Ramos (cell line): ENCODE data around the gene PIM1.

Experiments used
- in situ Hi-C: fragments of 300-500 bp; cut with MboI; formaldehyde crosslinking; loops from one replicate; pipeline ENCODE4 v1.14.3; 2022; ENCODE audit warnings: low sequenced_read_pairs; ENCODE audit not compliant: unreplicated experiment

Gene PIM1

GRCh38 chr6:37137201-37138090, 32.5 kb upstream of the PIM1 start:
- in situ Hi-C loops, result no loop called here

GRCh38 chr6:37138856-37139229, 31.1 kb upstream of the PIM1 start:
- in situ Hi-C loops, result no loop called here

GRCh38 chr6:37139230-37139962, 30.6 kb upstream of the PIM1 start:
- in situ Hi-C loops, result no loop called here

GRCh38 chr6:37140145-37140544, 29.8 kb upstream of the PIM1 start:
- in situ Hi-C loops, result no loop called here

GRCh38 chr6:37141281-37142049, 28.5 kb upstream of the PIM1 start:
- in situ Hi-C loops, result no loop called here

- in situ Hi-C loops, result no loop called here
Measured at GRCh38 chr6:37142050-37142614, 27.8 kb upstream of the PIM1 start.

GRCh38 chr6:37143585-37143984, 26.4 kb upstream of the PIM1 start:
- in situ Hi-C loops, result no loop called here

- in situ Hi-C loops, result no loop called here
Measured at GRCh38 chr6:37145443-37145842, 24.5 kb upstream of the PIM1 start.

GRCh38 chr6:37146735-37147157, 23.2 kb upstream of the PIM1 start:
- in situ Hi-C loops, result no loop called here

GRCh38 chr6:37149745-37150144, 20.2 kb upstream of the PIM1 start:
- in situ Hi-C loops, result no loop called here

- in situ Hi-C loops, result no loop called here
Measured at GRCh38 chr6:37150314-37150713, 19.6 kb upstream of the PIM1 start.

GRCh38 chr6:37155394-37156312, 14.3 kb upstream of the PIM1 start:
- in situ Hi-C loops, result no loop called here

- in situ Hi-C loops, result no loop called here
Measured at GRCh38 chr6:37158508-37158907, 11.4 kb upstream of the PIM1 start.

GRCh38 chr6:37160922-37161778, 8.8 kb upstream of the PIM1 start:
- in situ Hi-C loops, result no loop called here

- in situ Hi-C loops, result no loop called here
Measured at GRCh38 chr6:37162740-37163139, 7.2 kb upstream of the PIM1 start.

- in situ Hi-C loops, result no loop called here
Measured at GRCh38 chr6:37168163-37168758, 1.7 kb upstream of the PIM1 start.

- in situ Hi-C loops, result no loop called here
Measured at GRCh38 chr6:37168811-37169495, 999 bp upstream of the PIM1 start.
